ENCODE results near the gene ARHGEF16.

The ARHGEF16 gene

DNA sequence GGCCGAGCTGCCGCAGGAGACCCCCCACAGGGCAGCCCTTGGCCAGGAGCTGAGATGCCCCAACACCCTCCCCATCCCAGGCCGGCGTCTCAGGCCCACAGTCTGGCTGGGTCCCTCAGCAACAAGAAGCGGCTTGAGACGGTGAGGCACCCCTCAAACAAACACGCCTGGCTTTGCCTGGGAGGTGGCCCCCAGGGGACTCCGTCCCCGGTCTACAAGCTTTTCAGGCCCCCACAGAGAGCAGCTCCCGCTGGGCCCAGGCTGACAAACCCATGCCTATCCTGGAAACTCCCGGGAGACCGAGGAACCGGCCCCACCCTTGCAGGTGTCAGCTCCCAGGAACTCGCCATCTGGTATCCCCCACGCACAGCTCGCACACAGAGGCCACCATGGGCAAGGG, 67.0 kb downstream of the ARHGEF16 start:
- DNase-seq = no peak

- no peak for DNase-seq
Observed at GRCh38 chr1:3522112-3522511, 67.6 kb downstream of the ARHGEF16 start.

DNA sequence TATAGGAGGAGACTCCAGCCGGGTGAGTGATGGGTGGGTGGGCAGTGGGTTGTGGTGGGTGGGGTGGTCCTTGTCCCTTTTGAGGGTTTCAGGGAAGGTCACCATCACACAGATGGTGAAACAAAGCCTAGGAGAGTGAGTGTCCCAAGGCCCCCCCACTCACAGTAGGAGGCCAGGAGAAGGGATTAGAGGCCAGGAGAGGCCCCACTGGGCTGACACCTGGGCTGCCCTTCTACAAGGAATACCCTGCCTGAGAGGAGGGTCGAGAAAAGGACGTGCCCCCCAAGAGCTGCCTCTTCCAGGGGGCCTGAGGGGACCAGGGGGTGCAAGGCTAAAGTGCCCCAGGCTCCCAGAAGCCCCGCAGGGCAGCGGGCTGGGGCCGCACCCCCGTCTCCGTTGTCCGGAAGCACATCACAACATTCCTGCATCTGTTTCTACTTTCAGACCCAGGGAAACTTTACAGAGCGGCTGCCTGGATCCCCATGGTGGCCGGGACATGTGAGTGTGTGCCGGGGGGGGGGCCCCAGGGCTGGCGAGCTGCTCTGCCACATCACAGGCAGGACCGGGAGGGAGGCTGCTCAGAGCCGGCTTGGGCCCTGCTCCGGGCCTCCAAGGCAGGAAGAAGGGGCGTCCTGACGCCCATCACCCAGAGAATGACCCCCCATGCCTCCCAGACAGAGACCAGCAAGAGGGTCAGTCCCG, 68.2 kb downstream of the ARHGEF16 start:
- no peak for DNase-seq

GRCh38 chr1:3523980-3524379, 69.5 kb downstream of the ARHGEF16 start:
- DNase-seq = no peak

DNA sequence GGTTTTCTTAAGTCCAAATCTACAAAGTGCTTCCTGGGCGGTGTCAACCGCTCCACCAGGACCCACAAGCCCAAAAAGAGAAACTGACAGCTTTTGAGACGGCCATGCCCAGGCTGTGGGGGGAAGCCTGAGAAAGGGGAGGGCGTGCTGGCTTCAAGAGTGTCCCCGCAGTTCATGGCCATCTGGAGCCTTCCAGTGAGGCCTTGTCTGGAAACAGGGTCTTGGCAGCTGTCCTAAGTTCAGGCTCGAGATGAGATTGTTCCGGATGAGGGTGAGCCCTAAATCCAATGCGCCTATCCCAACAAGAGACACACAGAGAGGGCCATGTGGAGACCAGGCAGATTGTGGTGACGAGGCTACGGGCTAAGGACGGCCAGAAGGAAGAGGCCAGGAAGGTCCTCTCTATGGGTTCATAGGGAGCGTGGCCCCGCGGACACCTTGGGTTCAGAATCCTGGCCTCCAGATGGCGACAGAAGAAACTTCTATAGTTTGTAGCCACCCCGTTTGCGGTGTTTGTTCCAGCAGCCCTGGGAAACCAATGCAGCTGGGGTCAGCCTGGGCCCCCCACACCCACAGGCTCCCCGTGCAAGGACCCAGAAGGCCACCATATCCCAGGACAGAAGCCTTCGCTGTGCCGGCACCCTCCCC, 70.2 kb downstream of the ARHGEF16 start:
- no peak for DNase-seq

DNA sequence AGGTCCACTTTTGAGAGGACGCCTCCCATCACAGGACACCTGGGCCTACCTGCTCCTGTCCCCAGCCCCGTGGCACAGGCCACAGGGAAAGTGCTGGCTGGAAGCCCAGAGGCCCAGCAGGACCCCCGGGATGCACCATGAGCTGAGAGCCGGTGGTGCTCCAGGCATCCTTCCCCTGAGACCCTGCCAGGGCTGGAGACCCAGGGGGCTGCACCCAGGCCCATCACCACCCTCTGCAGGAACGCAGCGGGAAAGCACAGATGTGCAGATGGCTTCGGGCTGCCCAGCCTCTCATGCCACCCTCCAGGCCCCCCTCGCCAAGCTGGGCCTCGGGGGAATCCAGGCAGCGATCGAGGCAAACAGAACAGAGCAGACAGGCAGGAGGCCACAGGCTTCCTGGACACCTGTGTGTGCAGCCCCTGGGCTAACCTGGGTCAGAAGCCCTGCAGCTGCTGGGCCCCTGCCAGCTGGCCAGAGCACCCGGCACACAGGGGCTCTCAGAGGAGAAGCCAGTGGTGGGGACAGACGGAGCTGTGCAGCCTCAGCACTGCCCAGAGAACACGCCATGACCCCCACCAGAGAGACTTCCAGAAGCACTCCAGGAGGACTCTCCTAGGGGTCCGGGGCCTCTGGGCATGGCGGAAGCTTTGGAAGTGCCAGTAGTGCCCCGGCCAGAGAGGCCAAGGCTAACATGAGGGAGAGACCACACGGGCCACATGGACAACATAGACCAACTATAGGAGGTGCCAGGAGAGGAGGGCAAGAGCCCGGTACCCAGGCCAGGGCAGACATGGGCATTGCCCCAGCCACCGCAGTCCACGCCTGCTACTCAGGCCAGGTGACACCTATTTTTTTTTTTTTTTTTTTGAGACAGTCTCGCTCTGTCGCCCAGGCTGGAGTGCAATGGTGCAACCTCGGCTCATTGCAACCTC, 71.4 kb downstream of the ARHGEF16 start:
- DNase-seq = no peak

DNA sequence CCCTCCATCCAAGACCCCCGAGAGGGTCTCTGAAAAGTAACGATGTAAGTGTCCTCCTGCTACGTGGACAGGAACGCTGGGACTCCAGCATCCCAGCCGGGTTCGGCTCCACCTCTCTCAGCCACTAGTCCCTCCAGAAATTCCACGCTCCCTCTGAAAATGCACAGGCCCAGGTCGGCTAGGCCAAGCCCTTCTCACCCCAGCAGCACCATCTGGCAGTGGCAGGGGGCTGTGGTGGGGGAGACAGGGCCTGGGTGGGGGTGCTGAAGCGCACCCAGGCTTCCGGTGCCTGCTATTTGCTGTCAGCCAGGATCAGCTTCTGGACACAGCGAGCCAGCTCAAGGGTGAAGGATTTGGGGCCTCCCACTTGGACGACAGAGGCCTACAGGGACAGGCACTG, 73.3 kb downstream of the ARHGEF16 start:
- DNase-seq = no peak

DNA sequence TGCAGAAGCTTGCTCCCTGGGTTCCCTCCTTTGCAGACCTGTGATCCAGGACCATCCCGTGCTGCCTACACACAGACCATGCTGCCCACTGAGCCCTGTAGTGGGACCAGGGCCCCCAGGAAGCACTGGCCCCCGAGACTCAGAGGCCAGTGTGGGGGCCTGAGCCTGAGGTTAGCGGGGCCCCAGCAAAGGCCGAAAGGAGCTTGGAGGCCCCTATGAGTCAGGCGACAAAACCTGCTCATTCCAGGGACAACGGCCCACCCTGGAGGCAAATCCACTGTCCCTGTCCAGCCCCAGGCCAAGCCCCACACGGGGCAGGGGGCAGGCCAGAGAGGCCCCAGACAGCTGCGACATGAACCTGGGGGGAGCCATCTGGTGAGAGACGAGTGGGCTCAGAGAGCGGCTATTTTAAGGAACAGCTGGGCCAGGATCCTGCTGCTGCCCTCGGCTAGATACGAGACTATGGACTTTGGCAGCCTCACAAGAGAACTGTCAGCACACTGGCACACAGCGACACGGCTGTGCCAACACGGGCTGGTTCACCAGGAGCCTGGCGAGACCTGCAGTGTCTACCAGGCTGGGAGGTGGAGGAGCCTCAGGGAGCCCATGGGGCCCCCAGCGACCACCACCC, 74.7 kb downstream of the ARHGEF16 start:
- no peak for DNase-seq

GRCh38 chr1:3530086-3530925, 75.8 kb downstream of the ARHGEF16 start:
- no peak for DNase-seq
